ENCODE data around the gene CDH7.

CDH7 gene

DNA sequence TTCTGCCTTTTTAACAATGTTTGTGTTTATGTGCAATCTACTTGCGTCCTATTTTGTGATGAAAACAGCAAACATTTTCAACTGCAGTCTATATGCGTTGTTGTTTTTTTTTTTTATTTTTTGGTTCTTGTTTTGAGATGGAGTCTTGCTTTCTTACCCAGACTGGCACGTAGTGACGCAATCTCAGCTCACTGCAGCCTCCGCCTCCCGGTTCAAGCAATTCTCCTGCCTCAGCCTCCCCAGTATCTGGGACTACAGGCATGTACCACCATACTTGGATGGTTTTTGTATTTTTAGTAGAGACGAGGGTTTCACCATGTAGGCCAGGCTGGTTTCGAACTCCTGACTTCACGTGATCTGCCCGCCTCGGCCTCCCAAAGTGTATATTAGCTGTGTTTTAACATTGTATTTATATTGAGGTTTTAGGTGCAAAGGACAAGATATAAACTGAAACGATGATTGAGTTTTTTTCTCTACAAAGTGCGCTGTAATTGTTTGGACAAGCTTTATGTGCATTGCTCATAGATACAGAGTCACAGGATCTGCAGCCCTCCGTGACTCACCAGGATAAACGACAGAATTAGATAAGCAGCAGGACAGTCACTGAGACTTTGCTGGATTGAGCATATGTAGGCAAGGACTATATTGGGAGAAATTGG is 17.4 kb downstream of the CDH7 start:
- DNase-seq (ENCODE audit: low read depth in 2 of 2), result no peak

DNA sequence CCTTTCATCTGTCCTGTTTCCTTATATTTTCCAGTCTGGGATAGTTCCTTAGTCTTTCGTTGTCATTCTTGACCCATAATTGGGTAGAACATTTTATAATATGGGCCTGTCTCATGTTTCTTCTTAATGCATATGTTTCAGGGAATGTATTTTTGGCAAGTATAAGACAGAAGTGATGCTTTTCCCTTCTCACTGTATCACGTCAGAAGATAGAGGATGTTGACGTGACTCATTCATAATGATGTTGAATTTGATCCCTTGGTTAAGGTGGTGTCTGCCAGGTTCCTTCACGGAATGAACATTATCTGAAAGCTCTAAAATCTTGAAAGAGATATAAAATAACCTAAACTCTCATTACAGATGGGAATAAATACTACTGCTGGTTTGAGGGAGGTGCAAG is 18.8 kb downstream of the CDH7 start:
- no peak for DNase-seq (ENCODE audit: low read depth in 2 of 2)

DNA sequence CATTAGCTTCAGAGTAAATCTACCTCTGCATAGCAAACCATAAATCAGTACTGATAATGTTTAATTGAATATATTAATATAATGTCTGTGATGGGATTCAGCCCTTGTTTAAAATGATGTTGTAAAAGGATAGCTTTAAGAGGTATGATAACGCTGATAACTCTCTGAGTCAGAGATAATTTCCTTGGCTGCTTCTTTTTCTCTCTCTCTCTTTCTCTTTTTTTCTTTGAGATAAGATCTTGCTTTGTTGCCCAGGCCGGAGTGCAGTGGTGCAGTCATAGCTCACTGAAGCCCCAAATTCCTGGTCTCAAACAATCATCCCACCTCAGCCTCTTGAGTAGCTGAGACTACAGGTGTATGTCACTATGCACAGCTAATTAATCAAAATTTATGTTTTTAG is 35.7 kb downstream of the CDH7 start:
- no peak for DNase-seq (ENCODE audit: low read depth in 2 of 2)

DNA sequence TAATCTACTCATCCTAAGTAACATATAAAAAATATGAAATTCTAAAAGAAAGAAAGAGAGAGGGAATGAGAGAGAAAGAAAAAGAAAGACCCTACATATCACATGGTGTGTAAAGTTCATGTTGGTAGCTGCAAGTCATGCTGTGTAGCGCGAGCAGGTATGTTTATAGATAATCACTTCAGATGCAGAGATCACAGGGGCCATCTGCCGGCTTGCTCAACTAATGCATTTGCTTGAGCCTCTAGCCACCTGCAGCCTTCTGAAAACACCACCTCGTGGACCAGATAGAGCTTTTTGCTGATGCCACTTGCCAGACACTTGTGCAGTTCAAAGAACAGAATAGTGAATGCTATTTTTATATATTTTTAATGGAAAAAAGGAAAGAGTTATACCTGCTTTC is 37.6 kb downstream of the CDH7 start:
- DNase-seq (ENCODE audit: low read depth in 2 of 2), result no peak

DNA sequence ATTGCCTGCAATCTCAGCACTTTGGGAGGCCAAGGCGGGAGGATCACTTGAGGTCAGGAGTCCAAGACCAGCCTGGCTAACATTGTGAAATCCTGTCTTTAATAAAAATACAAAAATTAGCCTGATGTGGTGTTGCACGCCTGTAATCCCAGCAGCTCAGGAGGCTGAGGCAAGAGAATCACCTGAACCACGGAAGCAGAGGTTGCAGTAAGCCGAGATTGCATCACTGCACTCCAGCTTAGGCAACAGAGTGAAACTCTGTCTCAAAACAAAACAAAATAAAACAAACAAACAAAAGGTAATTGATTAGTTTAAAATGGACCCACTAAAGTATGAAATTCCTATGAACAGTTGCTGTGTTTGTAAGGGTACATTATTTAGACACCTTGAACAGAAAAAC is 39.8 kb downstream of the CDH7 start:
- DNase-seq (ENCODE audit: low read depth in 2 of 2), result no peak

DNA sequence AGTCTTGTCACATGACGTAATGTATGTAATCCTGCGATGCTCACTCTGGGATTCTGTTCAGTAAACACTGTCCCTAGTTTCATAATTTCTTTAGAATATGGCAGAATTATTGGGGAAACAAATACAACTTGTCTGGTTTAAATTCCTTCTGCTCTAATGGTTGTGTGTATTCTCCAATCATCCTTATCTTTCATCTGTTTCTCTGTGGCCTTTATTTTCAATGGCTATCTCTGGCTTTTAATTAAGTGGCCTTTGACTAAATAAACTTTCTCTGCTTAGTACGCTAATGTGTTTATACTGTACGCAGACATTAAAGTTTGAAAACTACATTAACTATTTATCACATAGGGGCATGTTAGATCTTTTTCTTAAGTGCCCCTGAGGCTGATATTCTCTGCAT is 40.9 kb downstream of the CDH7 start:
- no peak for DNase-seq (ENCODE audit: low read depth in 2 of 2)

DNA sequence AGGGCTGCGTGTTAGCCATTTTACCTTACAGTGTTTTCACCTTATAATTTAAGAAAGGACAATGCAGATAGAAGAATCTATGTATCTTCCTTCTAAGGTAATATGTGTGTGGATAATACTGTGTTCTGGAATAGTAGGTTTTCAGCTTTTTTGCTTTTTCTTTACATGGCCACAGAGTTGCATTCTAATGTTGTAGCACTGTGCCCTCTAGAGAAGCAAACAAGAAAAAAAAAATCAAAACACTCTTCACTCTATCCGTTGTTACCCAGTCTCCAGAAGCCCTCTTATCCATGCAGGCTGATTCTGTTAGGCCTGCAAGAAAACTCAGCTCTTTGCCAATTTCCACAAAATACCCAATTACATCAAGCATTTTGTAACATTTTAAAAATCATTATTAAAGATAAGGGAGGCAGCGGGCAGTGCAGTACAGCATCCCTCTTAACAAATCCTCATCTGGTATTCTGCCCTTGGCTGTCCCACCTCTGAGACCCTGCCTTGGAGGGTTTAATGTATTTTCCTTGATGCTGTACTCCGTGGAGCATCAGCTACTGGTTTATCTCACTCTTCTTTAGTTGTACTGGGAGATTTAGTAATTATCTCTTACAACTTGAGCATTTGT is 41.8 kb downstream of the CDH7 start:
- no peak for DNase-seq (ENCODE audit: low read depth in 2 of 2)

DNA sequence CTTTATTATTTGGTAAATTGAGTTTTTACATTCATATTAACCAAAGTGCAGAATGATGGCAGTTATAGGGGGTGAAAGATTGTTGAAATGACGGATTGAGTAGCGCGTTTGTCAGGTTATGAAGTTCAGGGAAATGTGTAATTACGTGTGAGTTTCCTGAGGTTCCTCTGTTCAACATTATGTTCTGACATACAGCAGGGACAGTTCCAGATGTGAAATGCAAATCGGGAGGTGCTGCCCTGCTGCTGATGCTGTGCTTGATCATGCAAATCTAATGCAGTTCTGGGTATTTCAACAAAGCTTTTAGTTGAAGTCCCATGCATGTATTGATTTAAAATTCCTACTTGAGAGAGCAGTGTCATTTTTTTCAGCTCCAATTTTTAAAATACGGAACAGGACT is 57.9 kb downstream of the CDH7 start:
- no peak for DNase-seq (ENCODE audit: low read depth in 2 of 2)

DNA sequence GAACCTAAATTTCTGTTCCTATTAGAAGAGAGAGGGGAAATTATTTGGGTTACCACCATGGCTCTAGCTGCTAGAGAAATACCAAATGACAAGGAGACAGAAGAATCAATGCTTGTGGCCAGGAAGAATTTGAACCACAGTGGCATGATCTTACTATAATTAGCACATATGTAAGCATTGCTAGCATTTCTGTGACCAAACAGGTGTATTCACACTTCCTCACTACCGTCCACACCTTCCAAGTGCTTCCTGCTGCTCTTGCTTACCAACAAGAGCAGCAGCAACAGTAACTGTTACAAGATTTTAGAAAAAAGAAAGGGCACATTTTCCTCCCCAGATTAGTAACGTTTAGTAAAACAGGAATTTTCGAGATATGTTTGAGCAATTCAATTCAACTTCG is 60.5 kb downstream of the CDH7 start:
- no peak for DNase-seq (ENCODE audit: low read depth in 2 of 2)

DNA sequence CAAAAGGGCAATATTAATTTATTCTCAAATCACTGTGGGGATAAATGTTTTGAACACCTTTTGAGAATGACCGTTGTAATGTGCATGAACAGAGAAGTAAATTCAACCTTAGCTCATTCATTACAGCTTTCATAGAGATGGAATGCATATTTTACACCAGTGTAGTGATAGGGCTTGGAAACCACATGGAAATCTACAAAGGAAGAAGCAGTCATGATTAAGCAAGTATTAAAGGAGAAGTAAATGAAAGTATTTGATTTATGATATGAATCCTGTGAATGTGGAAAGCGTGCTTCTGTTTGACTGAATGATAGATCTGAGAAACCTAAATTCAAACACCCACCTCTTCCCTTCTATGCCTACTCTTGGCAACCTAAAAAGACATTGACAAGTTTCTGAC is 64.7 kb downstream of the CDH7 start:
- no peak for DNase-seq (ENCODE audit: low read depth in 2 of 2)

DNA sequence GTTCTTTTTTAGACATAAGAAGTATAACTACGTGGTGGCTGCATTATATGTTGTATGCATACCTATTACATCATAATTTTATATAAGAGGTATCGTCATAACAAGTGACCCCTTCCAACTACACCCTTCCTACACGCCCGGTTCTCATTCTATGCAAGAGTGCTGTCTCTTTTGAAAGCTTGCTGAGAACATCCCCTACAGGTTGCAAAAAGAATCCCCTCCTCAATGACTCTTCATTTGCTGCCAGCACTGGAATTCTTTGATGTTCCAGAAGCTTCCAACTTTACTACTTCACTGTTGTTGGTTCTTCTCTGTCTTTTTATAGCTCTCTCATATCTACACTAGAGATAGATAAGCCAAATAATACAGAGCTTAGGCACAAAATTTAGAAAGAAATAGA is 66.4 kb downstream of the CDH7 start:
- no peak for DNase-seq (ENCODE audit: low read depth in 2 of 2)

DNA sequence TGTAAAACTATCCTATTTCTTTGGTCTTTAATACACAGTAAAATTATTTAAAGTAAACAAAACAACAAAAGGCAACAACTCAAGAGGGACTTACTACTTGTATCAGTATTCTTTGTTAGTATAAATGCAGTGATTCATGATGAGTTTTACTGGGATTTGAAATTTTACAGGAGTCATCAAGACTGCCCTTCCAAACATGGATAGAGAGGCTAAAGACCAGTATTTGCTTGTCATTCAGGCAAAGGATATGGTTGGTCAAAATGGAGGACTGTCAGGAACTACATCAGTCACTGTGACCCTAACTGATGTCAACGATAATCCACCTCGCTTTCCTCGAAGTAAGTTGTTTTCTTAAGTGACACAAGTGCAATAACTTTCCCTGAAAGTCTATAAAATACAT is 71.1 kb downstream of the CDH7 start:
- no peak for DNase-seq (ENCODE audit: low read depth in 2 of 2)

DNA sequence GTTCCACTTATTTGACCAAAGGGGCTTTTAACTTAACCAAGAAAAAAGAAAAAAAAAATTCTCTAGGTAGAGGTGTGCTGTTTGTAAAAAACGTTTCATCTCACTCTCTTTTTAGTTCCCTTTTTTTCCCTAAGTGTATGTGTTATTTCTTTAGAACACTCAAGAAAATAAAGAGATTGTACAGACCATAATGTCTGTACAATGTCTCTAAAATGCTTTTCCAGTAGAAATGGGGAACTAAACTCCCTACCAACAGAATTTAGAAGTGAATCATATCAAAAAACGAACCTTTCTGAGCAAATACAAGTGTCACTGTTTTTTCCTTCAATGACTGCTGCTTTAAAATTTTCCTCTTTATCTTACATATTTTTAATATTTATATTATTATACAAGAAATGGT is 72.0 kb downstream of the CDH7 start:
- DNase-seq (ENCODE audit: low read depth in 2 of 2), result no peak

DNA sequence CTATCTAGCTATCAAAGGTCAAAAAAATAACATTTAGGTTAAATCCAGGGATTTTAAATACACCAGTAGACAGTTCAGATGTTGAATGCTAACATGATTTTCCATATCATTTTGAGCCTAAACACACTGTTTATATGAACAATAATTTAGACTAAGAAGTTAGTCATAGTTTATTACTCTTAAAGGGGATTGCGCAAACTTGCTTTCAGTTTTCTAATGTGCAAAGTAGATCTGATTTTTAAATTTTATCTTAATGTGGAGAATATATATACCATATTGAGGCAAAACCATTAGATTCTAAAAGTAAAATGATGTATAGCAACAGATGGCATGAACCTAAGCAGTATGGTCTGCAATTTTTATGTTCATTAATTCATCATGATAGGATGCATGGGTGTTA is 76.6 kb downstream of the CDH7 start:
- no peak for DNase-seq (ENCODE audit: low read depth in 2 of 2)

DNA sequence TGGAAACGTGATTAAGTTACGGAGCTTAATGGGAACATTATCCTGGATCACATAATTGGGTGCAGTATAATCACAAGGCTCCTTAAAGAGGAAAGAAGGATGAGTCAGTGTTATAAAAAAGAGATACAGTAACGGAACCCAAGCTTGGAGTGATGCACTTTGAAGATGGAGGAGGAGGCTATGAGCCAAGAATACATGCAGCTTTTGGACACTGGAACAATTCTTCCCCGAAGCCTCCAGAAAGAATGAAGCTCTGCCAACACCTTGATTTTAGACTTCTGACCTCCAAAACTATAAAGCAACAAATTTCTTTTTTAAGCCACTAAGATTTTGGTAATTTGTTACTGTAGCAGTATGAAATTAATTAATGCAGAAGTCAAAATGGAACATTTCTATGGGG is 85.1 kb downstream of the CDH7 start:
- DNase-seq (ENCODE audit: low read depth in 2 of 2), result no peak

DNA sequence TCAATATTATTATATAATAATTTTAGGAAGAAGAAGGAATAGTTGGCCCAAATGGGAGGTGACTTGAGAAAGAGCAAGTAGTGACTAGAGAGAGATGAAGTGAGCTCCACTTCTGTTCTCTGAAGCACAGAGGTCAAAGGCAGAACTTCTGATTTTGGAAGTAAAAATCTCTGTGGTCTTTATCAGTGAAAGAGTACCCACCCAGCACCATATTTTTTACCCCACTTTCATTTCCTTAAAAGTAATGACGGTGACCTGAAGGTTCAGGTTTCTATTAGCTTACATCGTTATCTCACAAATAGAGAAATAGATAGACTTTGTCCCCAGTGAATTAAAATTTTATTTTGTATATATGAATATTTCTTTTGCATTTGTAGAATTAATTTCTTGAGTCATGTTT is 95.3 kb downstream of the CDH7 start:
- DNase-seq (ENCODE audit: low read depth in 2 of 2), result no peak

DNA sequence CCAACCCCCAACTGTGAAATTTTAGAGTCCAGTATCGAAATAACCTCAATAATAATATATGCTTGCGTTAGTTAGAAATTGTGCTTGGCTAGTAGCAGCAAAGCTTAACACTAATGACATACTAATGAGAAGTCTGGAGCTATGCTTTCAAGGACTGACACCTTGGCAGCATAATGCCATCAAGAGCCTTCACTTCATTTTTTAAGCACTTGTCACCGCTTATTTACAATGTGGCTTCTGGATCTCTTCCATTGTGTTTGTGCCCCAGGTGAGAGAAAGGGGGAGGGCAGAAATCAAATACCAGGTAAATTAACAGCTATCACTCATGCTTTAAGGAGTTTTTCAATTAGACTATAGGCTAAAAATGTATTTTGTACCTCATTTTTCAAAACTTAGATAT is 101.5 kb downstream of the CDH7 start:
- DNase-seq (ENCODE audit: low read depth in 2 of 2), result no peak

DNA sequence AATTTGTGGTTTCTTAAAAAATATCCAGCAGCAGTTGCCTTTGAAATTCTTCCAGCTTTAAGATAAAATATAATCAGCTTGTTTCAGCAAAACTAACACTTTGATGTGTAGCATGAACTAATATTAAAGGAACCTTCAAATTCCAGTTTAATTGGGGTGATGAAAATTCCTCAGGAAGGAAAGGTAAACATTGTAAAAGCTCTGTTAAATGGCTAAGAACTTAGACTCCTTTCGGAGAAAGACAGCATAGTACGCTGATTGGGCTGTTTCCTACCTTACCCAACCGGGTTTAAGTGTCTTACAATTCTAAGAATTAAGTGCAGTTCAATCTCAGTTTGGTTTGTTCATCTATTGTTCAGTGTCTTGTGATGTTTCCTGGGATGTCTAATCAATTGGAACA is 108.3 kb downstream of the CDH7 start:
- no peak for DNase-seq (ENCODE audit: low read depth in 2 of 2)

DNA sequence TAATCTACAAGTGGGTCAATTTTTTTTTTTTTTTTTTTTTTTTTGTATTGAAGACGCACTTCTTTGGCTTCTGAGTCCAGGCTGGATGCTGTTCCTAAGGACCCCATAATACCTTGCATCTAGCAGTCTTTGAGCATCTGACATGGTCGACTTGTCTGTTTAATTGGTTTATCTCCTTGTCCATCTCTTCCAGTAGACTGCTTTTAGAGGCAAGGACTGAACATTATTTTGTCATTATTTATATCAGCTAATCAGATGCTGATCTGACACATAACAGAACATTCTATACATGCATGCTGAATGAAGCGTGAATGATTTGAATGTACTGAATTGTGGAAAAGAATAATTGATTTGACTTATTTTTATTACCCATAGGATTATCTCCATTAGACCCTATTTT is 118.7 kb downstream of the CDH7 start:
- no peak for DNase-seq (ENCODE audit: low read depth in 2 of 2)

DNA sequence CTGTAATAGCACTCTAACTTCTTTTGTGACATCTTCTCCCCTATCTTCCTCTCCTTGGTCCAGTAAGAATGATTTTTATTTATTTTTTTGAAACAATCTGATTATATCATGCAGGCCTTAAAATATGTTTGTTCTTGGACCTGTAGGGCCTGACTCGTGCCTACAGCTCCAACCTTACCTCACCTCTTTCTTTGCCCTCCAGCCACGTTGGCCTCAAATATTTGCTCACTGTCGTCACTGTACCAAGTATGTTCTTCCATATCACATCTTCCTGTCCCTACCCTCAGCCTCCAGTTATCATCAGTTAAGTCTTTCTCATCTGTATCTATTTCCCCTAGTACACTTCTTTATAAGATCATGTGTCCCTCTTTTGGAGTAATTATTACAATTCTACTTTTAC is 125.5 kb downstream of the CDH7 start:
- no peak for DNase-seq (ENCODE audit: low read depth in 2 of 2)

DNA sequence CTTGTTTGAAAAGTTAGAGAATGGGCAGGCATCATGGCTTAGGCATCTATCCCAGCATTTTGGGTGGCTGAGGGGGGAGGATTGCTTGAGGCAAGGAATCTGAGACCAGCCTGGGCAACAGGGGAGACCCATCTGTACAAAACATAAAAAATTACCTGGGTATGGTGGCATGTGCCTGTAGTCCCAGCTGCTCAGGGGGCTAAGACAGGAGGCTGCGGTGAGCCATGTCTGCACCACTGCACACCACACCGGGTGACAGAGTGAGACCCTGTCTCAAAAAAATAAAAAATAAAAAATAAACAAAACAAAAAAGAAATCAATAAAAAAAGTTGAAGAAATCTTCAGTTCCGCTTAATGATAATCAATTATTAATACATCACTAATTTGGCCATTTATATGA is 146.5 kb downstream of the CDH7 start:
- DNase-seq (ENCODE audit: low read depth in 2 of 2), result no peak

DNA sequence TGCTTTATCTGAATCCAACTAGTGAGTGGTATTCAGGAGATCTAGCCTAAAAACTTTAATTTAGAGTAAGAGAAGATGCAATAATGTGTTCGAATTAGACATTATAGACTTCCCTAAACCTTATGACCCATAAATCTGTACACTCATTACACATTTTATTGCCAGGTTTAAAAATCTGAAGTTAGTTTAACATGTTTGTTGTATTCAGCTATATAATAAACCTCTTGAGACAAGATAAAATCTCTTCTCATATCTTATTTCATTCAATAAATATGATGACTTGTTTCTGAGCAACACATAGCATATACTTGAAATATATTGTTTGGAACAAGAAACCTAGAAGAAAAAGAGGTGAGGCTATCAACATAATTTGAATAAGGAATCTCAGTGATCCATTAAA is 150.7 kb downstream of the CDH7 start:
- DNase-seq (ENCODE audit: low read depth in 2 of 2), result no peak

DNA sequence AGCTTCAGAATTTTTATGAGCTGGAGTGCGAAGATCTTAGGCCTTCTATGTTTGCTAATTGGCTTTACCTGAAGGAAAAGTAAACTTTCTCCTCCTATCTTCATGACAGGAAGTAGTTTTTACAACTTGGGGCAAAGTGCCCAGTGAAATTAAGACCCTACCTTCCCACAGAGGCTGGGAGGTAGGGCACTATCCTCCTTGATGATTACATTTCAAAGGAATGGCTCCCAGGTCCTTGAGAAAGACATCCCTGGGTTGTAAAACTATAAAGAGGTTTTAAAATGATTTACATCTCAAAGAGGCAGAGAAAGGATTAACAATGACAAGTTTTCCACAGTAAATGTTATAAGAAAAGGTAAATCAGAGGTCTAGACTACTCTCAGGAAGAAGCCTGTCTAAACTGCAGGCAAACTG is 155.8 kb downstream of the CDH7 start:
- DNase-seq (ENCODE audit: low read depth in 2 of 2), result no peak

DNA sequence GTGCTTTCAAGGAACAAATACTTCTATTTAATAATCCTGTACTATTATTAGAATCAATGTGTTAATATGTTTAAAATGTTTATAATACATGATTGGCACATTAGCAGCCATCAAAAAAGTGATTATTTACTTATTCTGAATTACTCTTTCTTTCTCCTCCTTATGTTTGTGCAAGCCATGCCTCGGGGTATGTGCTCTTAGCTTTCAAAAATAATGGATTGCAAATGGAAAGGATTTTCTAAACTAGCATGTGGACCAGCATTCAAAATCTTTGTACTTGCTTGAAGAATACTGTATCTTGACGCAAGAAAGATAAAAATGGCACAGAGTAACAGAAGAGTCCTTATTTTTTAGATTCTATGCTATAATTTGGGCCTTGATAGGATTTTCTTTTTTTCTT is 156.5 kb downstream of the CDH7 start:
- DNase-seq (ENCODE audit: low read depth in 2 of 2), result no peak

Data from stimulated activated CD4-positive, alpha-beta T cell treated with anti-CD3 and anti-CD28 coated beads, Interleukin-15, amount 100 ng/mL, for 48 hours (primary cell).